Activated T-cell treated with anti-CD3 and anti-CD28 coated beads, Interleukin-2, amount 50 U/mL, for 1 hour (primary cell): ENCODE results near the gene FBXO2.

Source experiments
- DNase-seq: peaks from one replicate; pipeline ENCODE4 v3.0.0-alpha.2; 2020

Gene FBXO2

GRCh38 chr1:11654137-11654938 is at the start of gene FBXO2, which contains the start of gene FBXO44:
TSS of gene FBXO2 (minus strand) at chr1:11654429. CDS start at chr1:11654340, 89 bp downstream.
TSS of gene FBXO44 (plus strand) at chr1:11654877. CDS start at chr1:11655836, 959 bp downstream.
- DNase-seq = peak; percentile 78

- DNase-seq = no peak
These were observed 49.3 kb upstream of the FBXO2 start for GRCh38 chr1:11703357-11704193.

GRCh38 chr1:11701981-11702803 is 48.0 kb upstream of the FBXO2 start:
- DNase-seq = no peak

- DNase-seq = no peak
These were observed 47.3 kb upstream of the FBXO2 start for GRCh38 chr1:11701551-11701961.

- no peak for DNase-seq
These were observed 46.6 kb upstream of the FBXO2 start for GRCh38 chr1:11700601-11701467.

- DNase-seq = no peak
These were observed 43.6 kb upstream of the FBXO2 start for GRCh38 chr1:11697893-11698210.

- no peak for DNase-seq
These were observed 43.1 kb upstream of the FBXO2 start for GRCh38 chr1:11697188-11697892.

GRCh38 chr1:11695861-11696260 is 41.6 kb upstream of the FBXO2 start:
- no peak for DNase-seq

- no peak for DNase-seq
These were observed 39.7 kb upstream of the FBXO2 start for GRCh38 chr1:11693917-11694316.

- peak; percentile 31 for DNase-seq
These were observed 38.9 kb upstream of the FBXO2 start for GRCh38 chr1:11693024-11693590.

GRCh38 chr1:11691928-11692711 is 37.9 kb upstream of the FBXO2 start:
- DNase-seq = no peak

GRCh38 chr1:11691302-11691914 is 37.2 kb upstream of the FBXO2 start, which contains the start of gene DRAXIN:
TSS of gene DRAXIN (plus strand) at chr1:11691710. CDS start at chr1:11706259, 14,549 bp downstream.
- DNase-seq = peak; percentile 35

- DNase-seq = no peak
These were observed 36.4 kb upstream of the FBXO2 start for GRCh38 chr1:11690397-11691301.

GRCh38 chr1:11688506-11688905 is 34.3 kb upstream of the FBXO2 start:
- no peak for DNase-seq

GRCh38 chr1:11685210-11685752 is 31.1 kb upstream of the FBXO2 start:
- DNase-seq = no peak

- DNase-seq = no peak
These were observed 29.8 kb upstream of the FBXO2 start for GRCh38 chr1:11684070-11684469.

GRCh38 chr1:11682799-11683198 is 28.6 kb upstream of the FBXO2 start:
- no peak for DNase-seq

GRCh38 chr1:11682287-11682771 is 28.1 kb upstream of the FBXO2 start:
- DNase-seq = no peak
